OCI-LY3 (cell line): ENCODE results near the gene TIAM2.
"Not testable (repeated sequence)": the region's sequence is repeated elsewhere in the genome, so short reads cannot be mapped to it uniquely, and the experiment has no call there.

Experiments used
- H2AFZ ChIP-seq: fragments of 200-600, 300-600 bp; shearing (Covaris generic); 2 replicates; pipeline ENCODE4 v1.6.0; 2014; ENCODE audit warnings: antibody characterized with exemption, low read depth, low read length
- H3K27ac ChIP-seq: fragments of 200-600, 300-600 bp; sonication (generic); 2 replicates; pipeline ENCODE4 v1.5.1; 2014; ENCODE audit warnings: mild to moderate bottlenecking, low read length, moderate library complexity, mixed read lengths
- H3K27me3 ChIP-seq: fragments of 200-600, 300-600 bp; sonication (generic); 2 replicates; pipeline ENCODE4 v1.6.1; 2014; ENCODE audit warnings: low read depth, low read length, mixed read lengths
- H3K36me3 ChIP-seq: fragments of 200-600, 300-600 bp; sonication (generic); replicated peaks from 2 replicates; pipeline ENCODE3; 2014; ENCODE audit warnings: low read depth, low read length, mixed read lengths
- H3K4me1 ChIP-seq: fragments of 300-600, 200-600 bp; sonication (generic); 2 replicates; pipeline ENCODE4 v1.6.1; 2014; ENCODE audit warnings: low read length, mixed read lengths
- H3K4me2 ChIP-seq: fragments of 200-600, 300-600 bp; sonication (generic); 2 replicates; pipeline ENCODE4 v1.6.1; 2014; ENCODE audit warnings: low read length, mixed read lengths
- H3K4me3 ChIP-seq: fragments of 300-600, 200-600 bp; sonication (generic); 2 replicates; pipeline ENCODE4 v1.5.1; 2014; ENCODE audit warnings: antibody characterized with exemption, mild to moderate bottlenecking, low read length, moderate library complexity
- H3K79me2 ChIP-seq: fragments of 300-600, 200-600 bp; shearing (Covaris generic); 2 replicates; pipeline ENCODE4 v1.6.1; 2014; ENCODE audit warnings: mild to moderate bottlenecking, low read length, mixed read lengths
- H3K9ac ChIP-seq: fragments of 300-600, 200-600 bp; shearing (Covaris generic); 2 replicates; pipeline ENCODE4 v1.6.0; 2014; ENCODE audit warnings: mild to moderate bottlenecking, low read length, moderate library complexity
- H3K9me3 ChIP-seq: fragments of 200-600, 300-600 bp; shearing (Covaris generic); 2 replicates; pipeline ENCODE4 v1.6.1; 2014; ENCODE audit warnings: low read length, mixed read lengths; ENCODE audit not compliant: insufficient read depth
- H4K20me1 ChIP-seq: fragments of 200-600, 300-600 bp; sonication (generic); 2 replicates; pipeline ENCODE4 v1.6.1; 2016; ENCODE audit warnings: low read length, mixed read lengths; ENCODE audit not compliant: insufficient read depth
- EZH2phosphoT487 ChIP-seq: fragments of 200-600 bp; shearing (Covaris generic); IDR thresholded peaks from 2 replicates; pipeline ENCODE4 v1.6.1; 2018; ENCODE audit warnings: antibody characterized with exemption, mixed run types, low read depth
- TF ChIP-seq, protein P1 (sequence below): fragments of 200-600, 300-600 bp; sonication (generic); IDR thresholded peaks from 2 replicates; pipeline ENCODE4 v1.5.1; 2014; ENCODE audit warnings: antibody characterized with exemption, low read length, low read depth

TIAM2 gene

DNA sequence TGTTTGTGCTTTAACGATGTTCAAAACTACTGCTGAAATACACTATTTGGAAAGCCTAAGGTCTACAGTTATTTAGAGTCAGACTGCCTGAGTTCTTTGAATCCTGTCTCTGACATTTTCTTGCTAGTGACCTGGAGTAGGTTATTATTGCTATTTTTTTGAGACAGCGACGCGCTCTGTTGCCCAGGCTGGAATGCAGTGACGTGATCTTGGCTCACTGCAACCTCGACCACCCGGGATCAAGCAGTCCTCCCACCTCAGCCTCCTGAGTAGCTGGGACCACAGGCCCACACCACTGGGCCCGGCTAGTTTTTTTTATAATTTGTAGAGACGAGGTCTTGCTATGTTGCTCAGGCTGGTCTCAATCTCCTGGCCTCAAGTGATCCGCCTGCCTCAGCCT is 96.6 kb downstream of the TIAM2 start:
- Histone ChIP-seq H3K36me3 (no peaks in the 10 kb centered on the region), H3K9ac (no peak overlapping the region), H3K9me3 (no peaks in the 10 kb centered on the region), H3K4me3 (no peak overlapping the region), H3K4me1 (peaks cover 4% of the 10 kb centered on the region; the same call in 1 of the 2 replicates), H3K27ac (no peak overlapping the region), H3K4me2 (no peak overlapping the region), H2AFZ (no peak overlapping the region), H3K79me2 (no peaks in the 10 kb centered on the region), H4K20me1 (no peaks in the 10 kb centered on the region), H3K27me3 (no peaks in the 10 kb centered on the region; the same call in 1 of the 2 replicates)
- no peak for TF ChIP-seq EZH2phosphoT487
- TF ChIP-seq, protein P1, sequence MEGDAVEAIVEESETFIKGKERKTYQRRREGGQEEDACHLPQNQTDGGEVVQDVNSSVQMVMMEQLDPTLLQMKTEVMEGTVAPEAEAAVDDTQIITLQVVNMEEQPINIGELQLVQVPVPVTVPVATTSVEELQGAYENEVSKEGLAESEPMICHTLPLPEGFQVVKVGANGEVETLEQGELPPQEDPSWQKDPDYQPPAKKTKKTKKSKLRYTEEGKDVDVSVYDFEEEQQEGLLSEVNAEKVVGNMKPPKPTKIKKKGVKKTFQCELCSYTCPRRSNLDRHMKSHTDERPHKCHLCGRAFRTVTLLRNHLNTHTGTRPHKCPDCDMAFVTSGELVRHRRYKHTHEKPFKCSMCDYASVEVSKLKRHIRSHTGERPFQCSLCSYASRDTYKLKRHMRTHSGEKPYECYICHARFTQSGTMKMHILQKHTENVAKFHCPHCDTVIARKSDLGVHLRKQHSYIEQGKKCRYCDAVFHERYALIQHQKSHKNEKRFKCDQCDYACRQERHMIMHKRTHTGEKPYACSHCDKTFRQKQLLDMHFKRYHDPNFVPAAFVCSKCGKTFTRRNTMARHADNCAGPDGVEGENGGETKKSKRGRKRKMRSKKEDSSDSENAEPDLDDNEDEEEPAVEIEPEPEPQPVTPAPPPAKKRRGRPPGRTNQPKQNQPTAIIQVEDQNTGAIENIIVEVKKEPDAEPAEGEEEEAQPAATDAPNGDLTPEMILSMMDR: no peak

- Histone ChIP-seq H4K20me1 (no peaks in the 10 kb centered on the region), H3K9me3 (no peaks in the 10 kb centered on the region), H3K4me3 (no peak overlapping the region), H3K27me3 (no peaks in the 10 kb centered on the region; the same call in 1 of the 2 replicates), H2AFZ (no peak overlapping the region), H3K9ac (no peak overlapping the region), H3K27ac (no peak overlapping the region), H3K4me1 (peaks cover 4% of the 10 kb centered on the region; the same call in 1 of the 2 replicates), H3K4me2 (no peak overlapping the region), H3K79me2 (no peaks in the 10 kb centered on the region), H3K36me3 (no peaks in the 10 kb centered on the region)
- no peak for TF ChIP-seq EZH2phosphoT487
- TF ChIP-seq, protein P1: no peak
Measured at GRCh38 chr6:155093430-155093829, 98.3 kb downstream of the TIAM2 start.

GRCh38 chr6:155100087-155100486 is 105.0 kb downstream of the TIAM2 start:
- H3K79me2 ChIP-seq: no peaks in the 10 kb centered on the region
- no peak for TF ChIP-seq EZH2phosphoT487
- TF ChIP-seq, protein P1: no peak
- H2AFZ ChIP-seq: no peak overlapping the region
- no peaks in the 10 kb centered on the region for H3K9me3 ChIP-seq
- no peaks in the 10 kb centered on the region for H3K36me3 ChIP-seq
- no peak overlapping the region for H3K4me2 ChIP-seq
- no peak overlapping the region for H3K27ac ChIP-seq
- no peaks in the 10 kb centered on the region for H4K20me1 ChIP-seq
- H3K9ac ChIP-seq: no peak overlapping the region
- H3K27me3 ChIP-seq: no peaks in the 10 kb centered on the region; the same call in 1 of the 2 replicates
- no peaks in the 10 kb centered on the region for H3K4me1 ChIP-seq
- no peak overlapping the region for H3K4me3 ChIP-seq

- no peak overlapping the region for H3K4me3 ChIP-seq
- H3K9ac ChIP-seq: no peak overlapping the region
- no peaks in the 10 kb centered on the region for H3K4me1 ChIP-seq
- no peak overlapping the region for H3K27ac ChIP-seq
- no peak overlapping the region for H2AFZ ChIP-seq
- H4K20me1 ChIP-seq: no peaks in the 10 kb centered on the region
- TF ChIP-seq, protein P1: no peak
- TF ChIP-seq EZH2phosphoT487: no peak
- H3K27me3 ChIP-seq: no peaks in the 10 kb centered on the region; the same call in 1 of the 2 replicates
- no peak overlapping the region for H3K4me2 ChIP-seq
- H3K79me2 ChIP-seq: no peaks in the 10 kb centered on the region
- H3K9me3 ChIP-seq: no peaks in the 10 kb centered on the region
- H3K36me3 ChIP-seq: no peaks in the 10 kb centered on the region
Measured at GRCh38 chr6:155100591-155100990, 105.5 kb downstream of the TIAM2 start.

- not testable (repeated sequence) for H3K79me2 ChIP-seq, H3K4me1 ChIP-seq
- H3K27me3 ChIP-seq: peaks cover 11% of the 10 kb centered on the region; the same call in 1 of the 2 replicates
Measured at GRCh38 chr6:155103083-155103645, 108.0 kb downstream of the TIAM2 start.

More at GRCh38 chr6:155103083-155103645, 108.0 kb downstream of the TIAM2 start:
- H4K20me1 ChIP-seq, H3K4me2 ChIP-seq, H3K9me3 ChIP-seq, H3K4me3 ChIP-seq, H3K9ac ChIP-seq, H3K36me3 ChIP-seq, H3K27ac ChIP-seq, H2AFZ ChIP-seq: not testable (repeated sequence)
